ENCODE data around the gene MAP3K15. TPM values are rescaled to one million over a fixed set of nuclear protein-coding genes. Genes with fewer than 3 reads are reported as not detected.

MAP3K15 gene
- total RNA-seq, 1 experiment from 2014 or later, result 1.3 TPM

DNA sequence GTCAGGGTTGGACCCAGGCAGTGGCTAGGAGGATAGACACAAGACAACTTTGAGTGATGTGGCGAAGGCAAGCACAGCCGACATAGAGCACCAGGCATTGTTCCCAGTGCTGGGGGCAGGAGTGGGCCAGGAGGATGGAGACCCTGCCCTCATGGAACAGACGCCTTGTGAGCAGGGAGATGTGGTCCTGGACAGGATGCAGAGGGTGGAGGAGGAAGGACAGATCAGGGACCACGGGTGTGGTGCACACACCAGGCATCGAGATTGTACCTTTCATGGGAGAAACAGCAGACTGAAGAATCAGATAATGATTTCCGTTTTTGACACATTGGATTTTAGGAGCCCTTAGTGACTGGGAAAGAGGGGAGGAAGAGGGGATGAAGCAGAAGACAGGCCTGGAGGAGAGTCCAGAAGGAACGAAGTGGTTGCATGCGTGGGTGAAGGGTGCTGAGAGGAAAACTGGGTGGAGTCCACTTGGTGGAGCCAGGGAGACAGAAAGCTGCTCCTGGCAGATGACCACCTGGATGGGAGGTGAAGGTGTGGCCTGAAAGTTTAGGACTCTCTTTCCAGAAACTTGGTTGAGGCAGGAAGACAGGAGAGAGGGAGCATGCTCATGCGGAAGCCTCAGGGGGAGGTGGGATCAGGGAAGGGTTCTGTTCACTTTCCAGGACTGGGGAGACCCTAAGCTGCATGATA lies 27.9 kb upstream of the MAP3K15 start:
- BruUV-seq (replicated peaks), result no TSS peak
- H3K27me3 ChIP-seq (ENCODE audit: insufficient read depth, low read length), result no peaks in the 10 kb centered on the region
- ChIA-PET CTCF (no interaction called here), RAD21 (ENCODE audit: low non-redundant PET in 1 of 2, low total read pairs in 2 of 2, uncharacterized antibody in 2 of 2, unreplicated experiment in 2 of 2) (no interaction called here), POLR2A (no interaction called here)
- TF ChIP-seq CBX3 (IDR thresholded peaks at IDR 0.05; ENCODE audit: low read depth) (no peak), FOSL1 (IDR thresholded peaks at IDR 0.05; ENCODE audit: low read depth) (no peak), EZH2phosphoT487 (IDR thresholded peaks at IDR 0.05; ENCODE audit: borderline replicate concordance) (no peak), ELF1 (IDR thresholded peaks at IDR 0.05; ENCODE audit: borderline replicate concordance, low read depth) (no peak), EZH2 (IDR thresholded peaks at IDR 0.05) (no peak), POLR2AphosphoS5 (IDR thresholded peaks at IDR 0.05; ENCODE audit: low read depth, low read length) (no peak)
- TF ChIP-seq, protein P1, sequence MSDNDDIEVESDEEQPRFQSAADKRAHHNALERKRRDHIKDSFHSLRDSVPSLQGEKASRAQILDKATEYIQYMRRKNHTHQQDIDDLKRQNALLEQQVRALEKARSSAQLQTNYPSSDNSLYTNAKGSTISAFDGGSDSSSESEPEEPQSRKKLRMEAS (IDR thresholded peaks at IDR 0.05), result no peak
- no peak overlapping the region for H3K4me2 ChIP-seq (ENCODE audit: low read length)
- no peak overlapping the region for H3K4me3 ChIP-seq (replicated peaks in 1 of 2; ENCODE audit: low read depth in 1 of 2, low read length in 2 of 2)
- H3K9me2 ChIP-seq (ENCODE audit: insufficient read depth), result no peaks in the 10 kb centered on the region
- no peaks in the 10 kb centered on the region for H3K79me2 ChIP-seq (ENCODE audit: insufficient read depth, low read length)
- intact Hi-C loops (cut with micrococcal nuclease), result no loop called here
- no peaks in the 10 kb centered on the region for H3K36me3 ChIP-seq (ENCODE audit: control insufficient read depth in 1 of 2, insufficient read depth in 2 of 2, low read length in 2 of 2)
- H3K9ac ChIP-seq (ENCODE audit: low read length), result no peak overlapping the region
- DNase-seq (ENCODE audit: low read depth, low spot score), result no peak
- no peaks in the 10 kb centered on the region for H4K20me1 ChIP-seq (ENCODE audit: insufficient read depth)
- no peaks in the 10 kb centered on the region for H3K4me1 ChIP-seq (ENCODE audit: control insufficient read depth in 1 of 2, insufficient read depth in 2 of 2, low read length in 2 of 2)
- H3K27ac ChIP-seq (ENCODE audit: low read depth, low read length), result no peak overlapping the region
- no peak overlapping the region for H2AFZ ChIP-seq (ENCODE audit: low read depth, low read length, poor library complexity, severe bottlenecking)
- no peak for ATAC-seq
- no peaks in the 10 kb centered on the region for H3K9me3 ChIP-seq (ENCODE audit: control insufficient read depth in 1 of 2, insufficient read depth in 1 of 2, low read depth in 1 of 2, low read length in 2 of 2)

DNA sequence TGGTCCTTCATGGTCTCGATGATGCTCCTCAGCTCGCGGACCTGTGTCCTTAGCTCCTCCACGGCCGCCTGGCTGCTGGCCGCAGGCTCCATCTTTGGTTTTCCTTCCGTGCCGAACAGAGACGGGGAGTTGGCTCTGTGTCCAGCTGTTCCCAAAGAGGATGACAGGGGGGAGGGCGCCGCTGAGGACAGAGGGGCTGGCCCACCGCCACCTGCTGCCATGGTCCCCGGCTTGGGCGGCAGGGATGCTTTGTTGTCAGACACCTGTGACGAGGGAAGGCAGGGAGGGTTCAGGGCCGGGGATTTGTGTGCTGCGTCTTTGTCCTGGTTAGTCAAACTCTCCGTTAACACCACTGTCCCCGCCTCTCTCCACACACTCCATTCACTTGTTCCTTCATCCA lies 26.6 kb upstream of the MAP3K15 start:
- Histone ChIP-seq H3K4me2 (ENCODE audit: low read length) (no peak overlapping the region), H3K4me1 (ENCODE audit: control insufficient read depth in 1 of 2, insufficient read depth in 2 of 2, low read length in 2 of 2) (no peaks in the 10 kb centered on the region), H2AFZ (ENCODE audit: low read depth, low read length, poor library complexity, severe bottlenecking) (no peak overlapping the region), H3K9me2 (ENCODE audit: insufficient read depth) (no peaks in the 10 kb centered on the region), H3K4me3 (replicated peaks in 1 of 2; ENCODE audit: low read depth in 1 of 2, low read length in 2 of 2) (no peak overlapping the region), H3K36me3 (ENCODE audit: control insufficient read depth in 1 of 2, insufficient read depth in 2 of 2, low read length in 2 of 2) (no peaks in the 10 kb centered on the region), H3K9ac (ENCODE audit: low read length) (no peak overlapping the region), H3K79me2 (ENCODE audit: insufficient read depth, low read length) (no peaks in the 10 kb centered on the region), H3K27ac (ENCODE audit: low read depth, low read length) (no peak overlapping the region), H3K27me3 (ENCODE audit: insufficient read depth, low read length) (no peaks in the 10 kb centered on the region), H3K9me3 (ENCODE audit: control insufficient read depth in 1 of 2, insufficient read depth in 1 of 2, low read depth in 1 of 2, low read length in 2 of 2) (no peaks in the 10 kb centered on the region), H4K20me1 (ENCODE audit: insufficient read depth) (no peaks in the 10 kb centered on the region)
- ChIA-PET POLR2A (no interaction called here), CTCF (no interaction called here), RAD21 (ENCODE audit: low non-redundant PET in 1 of 2, low total read pairs in 2 of 2, uncharacterized antibody in 2 of 2, unreplicated experiment in 2 of 2) (no interaction called here)
- no TSS peak for BruUV-seq (replicated peaks)
- no peak for ATAC-seq
- intact Hi-C loops (cut with micrococcal nuclease), result no loop called here
- no peak for DNase-seq (ENCODE audit: low read depth, low spot score)
- TF ChIP-seq POLR2A (IDR thresholded peaks at IDR 0.05; ENCODE audit: borderline replicate concordance, extremely low read depth, insufficient read depth, insufficient read length), result no peak
- TF ChIP-seq EZH2phosphoT487 (IDR thresholded peaks at IDR 0.05; ENCODE audit: borderline replicate concordance), result no peak
- TF ChIP-seq RAD21 (IDR thresholded peaks at IDR 0.05; ENCODE audit: low read depth), result no peak
- TF ChIP-seq POLR2AphosphoS5 (IDR thresholded peaks at IDR 0.05; ENCODE audit: low read depth, low read length), result no peak
- TF ChIP-seq, protein P2, sequence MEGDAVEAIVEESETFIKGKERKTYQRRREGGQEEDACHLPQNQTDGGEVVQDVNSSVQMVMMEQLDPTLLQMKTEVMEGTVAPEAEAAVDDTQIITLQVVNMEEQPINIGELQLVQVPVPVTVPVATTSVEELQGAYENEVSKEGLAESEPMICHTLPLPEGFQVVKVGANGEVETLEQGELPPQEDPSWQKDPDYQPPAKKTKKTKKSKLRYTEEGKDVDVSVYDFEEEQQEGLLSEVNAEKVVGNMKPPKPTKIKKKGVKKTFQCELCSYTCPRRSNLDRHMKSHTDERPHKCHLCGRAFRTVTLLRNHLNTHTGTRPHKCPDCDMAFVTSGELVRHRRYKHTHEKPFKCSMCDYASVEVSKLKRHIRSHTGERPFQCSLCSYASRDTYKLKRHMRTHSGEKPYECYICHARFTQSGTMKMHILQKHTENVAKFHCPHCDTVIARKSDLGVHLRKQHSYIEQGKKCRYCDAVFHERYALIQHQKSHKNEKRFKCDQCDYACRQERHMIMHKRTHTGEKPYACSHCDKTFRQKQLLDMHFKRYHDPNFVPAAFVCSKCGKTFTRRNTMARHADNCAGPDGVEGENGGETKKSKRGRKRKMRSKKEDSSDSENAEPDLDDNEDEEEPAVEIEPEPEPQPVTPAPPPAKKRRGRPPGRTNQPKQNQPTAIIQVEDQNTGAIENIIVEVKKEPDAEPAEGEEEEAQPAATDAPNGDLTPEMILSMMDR (IDR thresholded peaks at IDR 0.05 in 2 of 3, conservative IDR thresholded peaks at IDR 0.05 in 1 of 3; ENCODE audit: borderline replicate concordance in 1 of 3, insufficient read depth in 1 of 3, low read depth in 2 of 3, low read length in 2 of 3), result no peak
- TF ChIP-seq SP1 (IDR thresholded peaks at IDR 0.05; ENCODE audit: low read depth), result no peak

All from HCT116 (cell line).